Stimulated activated CD8-positive, alpha-beta memory T cell treated with anti-CD3 and anti-CD28 coated beads, Interleukin-7, amount 100 ng/mL, for 4 hours (primary cell): ENCODE measurements around the gene UTY.

Source experiments
- DNase-seq, 2 donors: peaks; one replicate each; pipeline ENCODE4 v3.0.0-alpha.2; 2020; ENCODE audit warnings: low read depth in 2 of 2

UTY gene

DNA sequence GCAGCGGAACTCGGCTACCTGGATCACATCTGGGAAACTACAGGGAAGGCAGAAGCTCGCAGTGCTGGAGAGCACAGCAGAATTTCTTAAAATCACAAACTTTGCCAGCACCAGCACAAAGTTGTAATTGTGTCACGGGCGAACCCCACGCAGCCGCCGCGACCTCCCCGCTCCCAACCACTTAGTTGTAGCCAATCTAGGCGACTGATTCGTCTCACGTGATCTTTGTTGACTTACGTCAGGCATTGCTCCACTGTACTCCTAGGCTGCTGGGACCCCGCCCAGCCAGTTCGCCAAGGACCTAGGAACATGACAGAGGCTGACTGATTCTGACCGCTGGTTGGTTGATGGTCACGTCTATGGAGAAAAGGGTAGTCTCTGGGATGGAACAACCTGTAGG lies at the start of gene UTY:
Gene UTY, minus strand, starts transcription at position 206 of the 400 bp plus-strand sequence. CDS start 368 bp downstream, outside the sequence.
- peak in 1 of 2 donors; percentile 52 for DNase-seq

DNA sequence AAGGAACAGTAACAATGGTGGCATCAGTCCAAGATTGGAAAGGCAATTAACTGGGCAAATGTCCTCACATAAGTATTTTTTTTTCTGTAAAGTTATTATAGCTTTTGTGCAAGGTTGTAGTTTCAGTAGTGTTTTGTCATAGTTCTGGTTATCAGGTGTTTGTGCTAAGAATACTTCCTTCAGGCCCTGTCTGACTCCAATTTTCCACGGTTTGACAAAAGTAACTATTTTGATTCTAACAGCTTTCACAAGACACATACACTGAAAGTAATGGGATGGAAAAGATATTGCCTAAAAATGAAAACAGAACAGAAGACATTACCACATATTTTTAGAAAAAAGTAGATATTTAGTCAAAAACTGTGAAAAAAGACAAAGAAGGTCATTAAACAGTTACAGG lies 40.6 kb upstream of the UTY start:
- DNase-seq: no peak

DNA sequence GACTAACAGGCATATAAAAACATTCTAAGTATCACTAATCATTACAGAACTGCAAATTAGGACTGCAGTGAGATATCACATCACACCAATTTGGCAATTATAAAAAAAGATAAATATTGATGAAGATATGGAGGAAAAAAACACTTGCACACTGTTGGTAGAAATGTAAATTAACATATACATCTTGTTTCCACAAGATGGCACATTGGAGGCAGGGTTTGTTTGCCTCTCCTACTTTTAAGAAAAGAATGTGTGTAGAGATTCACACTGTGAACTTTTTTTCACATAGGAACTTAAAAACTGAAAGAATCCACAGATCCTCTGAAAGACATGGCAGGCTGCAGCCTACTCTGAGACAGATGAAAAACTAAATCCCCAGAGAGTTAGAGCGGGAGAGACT lies 21.4 kb upstream of the UTY start:
- DNase-seq: no peak

DNA sequence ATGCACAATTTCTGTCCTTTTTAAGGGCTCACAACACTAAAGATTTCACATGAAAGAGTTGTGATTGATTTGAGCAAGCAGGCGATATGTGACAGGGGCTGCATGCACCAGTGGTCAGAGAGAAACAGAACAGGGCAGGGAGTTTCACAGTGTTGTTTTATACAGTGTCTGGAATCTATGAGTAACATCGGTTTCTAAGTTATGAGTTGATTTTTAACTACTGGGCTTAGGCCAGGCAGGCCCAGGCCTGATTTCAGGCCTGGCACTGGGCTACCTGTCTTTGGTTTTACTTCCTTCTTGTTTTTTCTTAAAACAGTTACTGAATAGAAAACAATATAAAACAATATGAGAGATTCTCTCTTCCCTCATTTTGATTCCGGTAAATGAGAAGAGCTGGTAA lies 13.9 kb upstream of the UTY start:
- no peak for DNase-seq

DNA sequence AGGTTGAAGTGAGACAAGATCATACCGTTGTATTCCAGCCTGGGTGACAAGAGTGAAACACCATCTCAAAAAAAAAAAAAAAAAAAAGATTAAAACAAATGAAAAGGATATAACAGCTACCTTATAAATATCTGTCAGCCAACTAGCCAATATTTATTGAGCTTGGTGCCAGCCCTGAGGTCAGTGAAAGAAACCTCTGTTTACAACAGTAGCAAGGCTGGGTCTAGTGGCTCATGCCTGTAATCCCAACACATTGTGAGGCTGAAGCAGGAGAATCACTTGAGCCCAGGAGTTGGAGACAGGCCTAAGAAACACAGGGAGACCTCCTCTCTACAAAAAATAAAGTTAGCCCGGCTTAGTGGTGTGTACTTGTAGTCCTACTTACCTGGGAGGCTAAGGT lies 12.6 kb upstream of the UTY start:
- DNase-seq: no peak

DNA sequence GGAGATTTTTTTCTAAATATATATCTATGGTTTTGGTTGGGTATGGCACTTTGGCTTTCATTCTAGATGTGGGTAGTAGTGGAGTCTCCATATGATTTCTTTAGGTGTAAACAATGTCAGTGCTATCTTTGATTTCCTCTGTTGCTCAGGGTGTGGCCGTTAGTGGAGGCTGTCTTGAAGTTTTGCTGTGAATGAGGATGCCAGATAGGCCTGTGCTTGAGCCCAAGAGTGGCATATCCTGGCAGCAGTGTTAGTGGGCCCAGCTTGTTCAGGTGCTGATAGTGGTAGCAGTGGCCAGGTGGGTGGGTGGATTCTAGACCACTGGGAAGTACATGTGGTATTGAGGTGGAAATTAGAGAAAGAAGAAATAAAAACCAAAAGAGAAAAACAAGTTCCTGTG lies 8.9 kb upstream of the UTY start:
- DNase-seq: no peak

DNA sequence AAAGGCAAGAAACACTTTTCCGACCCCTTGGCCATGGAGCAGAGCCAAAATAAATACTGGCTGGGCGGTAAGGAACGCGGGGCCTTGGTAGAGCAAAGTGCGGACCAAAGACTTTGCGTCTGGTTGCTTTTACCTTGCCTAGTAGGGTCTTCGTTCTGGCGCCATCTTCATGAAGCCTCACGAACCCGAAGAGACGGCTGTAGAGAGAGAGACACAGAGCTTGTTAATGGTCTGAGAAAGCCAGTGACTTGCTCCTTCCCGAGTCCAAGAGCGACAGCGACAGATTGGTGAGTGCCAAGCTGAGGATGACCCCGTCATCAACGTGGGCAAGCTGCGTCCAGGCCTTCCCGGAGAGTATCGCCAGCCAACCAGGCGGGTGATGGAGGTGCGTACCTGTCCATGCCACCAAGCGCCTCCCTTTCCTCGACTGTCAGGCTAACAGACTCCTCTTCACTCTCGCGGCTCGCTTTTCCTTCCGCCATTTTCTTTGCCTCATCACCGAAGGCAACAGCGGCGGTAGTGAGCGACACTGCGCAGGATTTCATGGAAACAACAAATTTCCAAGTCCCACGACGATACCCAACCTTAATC lies 617 bp downstream of the UTY start:
- DNase-seq: peak in 1 of 2 donors; percentile 36

DNA sequence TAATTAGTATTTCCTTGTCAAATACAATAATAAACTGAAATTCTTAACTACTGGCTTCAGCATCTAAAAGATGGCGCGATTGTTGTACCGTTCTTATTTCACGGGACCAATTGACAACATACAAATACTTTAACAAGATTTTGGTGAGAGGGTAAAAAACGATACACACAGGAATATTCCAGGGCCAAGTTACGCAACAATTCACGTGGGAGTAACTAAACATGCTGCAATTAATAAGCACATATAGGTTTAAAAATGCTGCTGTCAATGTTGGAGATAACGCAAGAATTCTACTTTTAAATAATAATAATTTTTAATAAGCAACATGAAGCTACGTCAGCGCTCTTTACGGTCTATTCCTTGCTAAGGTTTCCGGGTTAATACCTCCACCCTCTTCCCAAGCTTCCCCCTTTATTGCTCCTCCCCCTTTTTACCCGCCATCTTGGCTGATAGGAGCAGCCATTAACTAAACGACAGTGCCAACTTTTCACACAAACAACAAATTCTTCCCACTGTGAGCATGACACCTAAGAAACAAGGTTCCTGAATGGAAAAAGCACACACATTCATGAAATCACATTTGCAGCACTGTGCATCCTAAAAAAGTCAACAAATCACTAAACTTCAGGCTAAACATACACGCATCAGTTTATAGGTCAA lies 1.6 kb downstream of the UTY start:
- peak in 1 of 2 donors; percentile 26 for DNase-seq

DNA sequence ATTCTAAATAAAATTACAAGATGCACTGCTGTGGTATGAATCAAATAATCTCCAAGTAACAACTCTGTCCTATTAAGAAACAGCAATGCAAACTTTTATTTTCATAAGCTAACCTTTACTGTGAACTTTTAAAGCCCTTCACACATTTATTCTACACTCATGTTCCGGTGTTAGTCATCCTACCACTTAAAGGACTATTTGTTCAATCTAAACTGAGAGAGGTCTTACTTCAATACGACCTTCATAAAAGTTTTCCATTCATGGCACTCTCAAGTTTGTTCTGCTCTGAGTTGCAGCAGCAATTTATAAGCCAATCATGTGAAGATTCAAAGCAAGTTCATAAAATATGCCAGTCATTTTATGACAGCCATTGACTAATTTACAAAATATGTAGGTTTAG lies 4.8 kb downstream of the UTY start:
- DNase-seq: no peak

DNA sequence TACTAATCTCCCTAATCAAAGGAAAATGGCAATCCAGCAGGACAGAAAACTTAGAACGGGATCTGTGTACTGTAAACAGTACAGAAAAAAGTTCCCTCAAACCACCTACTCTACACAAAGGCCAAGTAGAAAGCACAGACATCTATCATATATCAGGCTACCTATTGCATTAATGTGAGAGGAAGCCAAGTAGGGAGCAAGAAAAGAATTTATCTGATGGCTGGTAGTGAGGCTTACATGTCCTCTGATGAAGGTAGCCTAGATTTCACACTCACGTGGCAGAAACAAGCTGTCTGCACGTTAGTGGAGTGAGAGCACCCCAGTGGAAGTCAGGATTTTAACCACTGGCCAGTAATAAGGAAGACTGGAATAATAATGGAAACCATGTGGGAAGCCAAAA lies 28.3 kb downstream of the UTY start:
- no peak for DNase-seq

DNA sequence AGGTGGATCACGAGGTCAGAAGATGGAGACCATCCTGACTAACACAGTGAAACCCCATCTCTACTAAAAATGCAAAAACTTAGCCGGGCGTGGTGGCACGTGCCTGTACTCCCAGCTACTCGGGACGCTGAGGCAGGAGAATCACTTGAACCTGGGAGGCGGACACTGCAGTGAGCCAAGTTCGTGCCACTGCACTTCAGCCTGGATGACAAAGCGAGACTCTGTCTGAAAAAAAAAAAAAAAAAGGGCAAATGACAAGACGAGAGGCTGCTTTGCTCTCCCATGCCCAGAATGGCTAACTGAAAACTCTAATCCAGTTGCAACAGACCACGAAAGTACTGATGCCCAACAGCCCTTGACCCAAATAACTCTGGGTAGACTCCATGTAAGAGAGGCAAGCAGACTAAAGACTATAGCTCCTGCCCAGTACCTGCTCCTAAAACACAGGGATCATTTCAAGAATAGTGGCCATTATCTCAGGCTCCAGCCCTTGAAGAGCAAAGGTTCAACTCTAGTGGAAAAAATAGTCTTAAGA lies 29.2 kb downstream of the UTY start:
- DNase-seq: no peak

DNA sequence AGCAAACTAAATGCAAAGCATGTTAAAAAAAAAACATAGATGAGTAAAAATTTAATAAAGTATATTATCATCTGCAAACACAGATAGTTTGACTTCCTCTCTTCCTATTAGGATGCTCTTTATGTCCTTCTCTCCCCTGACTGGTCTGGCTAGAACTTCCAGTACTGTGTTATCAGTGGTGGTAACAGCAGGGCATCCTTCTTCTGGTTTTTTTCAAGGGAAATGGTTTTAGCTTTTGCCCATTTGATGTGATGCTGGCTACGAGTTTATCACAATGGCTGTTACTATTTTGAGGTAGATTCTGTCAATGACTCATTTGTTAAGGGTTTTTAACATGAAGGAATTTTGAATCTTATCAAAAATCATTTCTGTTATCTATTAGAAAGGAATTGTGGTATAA lies 34.3 kb downstream of the UTY start:
- DNase-seq: no peak

DNA sequence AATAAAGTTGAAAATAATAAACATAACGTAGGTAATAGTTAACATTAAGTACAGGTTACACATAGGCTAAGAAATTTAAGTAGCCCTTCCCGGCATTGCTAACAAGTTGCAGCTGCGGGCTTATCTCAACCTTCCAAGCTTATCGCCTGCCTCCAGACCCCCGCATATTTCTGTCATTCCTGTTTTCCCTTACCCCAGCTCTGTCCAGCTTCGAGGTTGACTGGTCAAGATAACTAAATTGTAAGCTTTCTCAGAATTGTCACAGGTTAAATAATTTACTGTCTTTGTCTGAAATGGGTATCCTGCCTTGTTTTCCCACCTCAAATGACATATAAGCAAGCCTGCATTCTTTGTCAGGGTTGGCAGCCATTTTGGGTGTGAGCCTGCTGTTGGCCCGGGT lies 36.7 kb downstream of the UTY start:
- no peak for DNase-seq

DNA sequence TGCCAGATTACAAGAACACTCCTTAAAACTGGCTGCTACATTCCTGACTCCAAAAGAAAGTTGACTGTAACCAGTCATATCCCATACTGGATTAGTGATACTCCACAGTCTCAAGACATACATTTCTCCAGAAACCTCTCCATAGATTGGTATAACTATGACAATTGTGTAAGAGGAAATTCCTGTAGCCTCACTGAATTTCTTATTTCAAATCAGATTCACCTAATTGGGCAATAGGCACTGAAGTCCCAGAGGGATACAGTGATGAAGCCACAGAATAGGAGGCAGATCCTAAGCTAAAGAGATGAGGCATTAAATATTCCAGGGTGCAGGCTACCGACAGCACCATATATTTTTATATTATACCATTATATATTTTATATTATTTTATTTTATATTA lies 39.0 kb downstream of the UTY start:
- no peak for DNase-seq

DNA sequence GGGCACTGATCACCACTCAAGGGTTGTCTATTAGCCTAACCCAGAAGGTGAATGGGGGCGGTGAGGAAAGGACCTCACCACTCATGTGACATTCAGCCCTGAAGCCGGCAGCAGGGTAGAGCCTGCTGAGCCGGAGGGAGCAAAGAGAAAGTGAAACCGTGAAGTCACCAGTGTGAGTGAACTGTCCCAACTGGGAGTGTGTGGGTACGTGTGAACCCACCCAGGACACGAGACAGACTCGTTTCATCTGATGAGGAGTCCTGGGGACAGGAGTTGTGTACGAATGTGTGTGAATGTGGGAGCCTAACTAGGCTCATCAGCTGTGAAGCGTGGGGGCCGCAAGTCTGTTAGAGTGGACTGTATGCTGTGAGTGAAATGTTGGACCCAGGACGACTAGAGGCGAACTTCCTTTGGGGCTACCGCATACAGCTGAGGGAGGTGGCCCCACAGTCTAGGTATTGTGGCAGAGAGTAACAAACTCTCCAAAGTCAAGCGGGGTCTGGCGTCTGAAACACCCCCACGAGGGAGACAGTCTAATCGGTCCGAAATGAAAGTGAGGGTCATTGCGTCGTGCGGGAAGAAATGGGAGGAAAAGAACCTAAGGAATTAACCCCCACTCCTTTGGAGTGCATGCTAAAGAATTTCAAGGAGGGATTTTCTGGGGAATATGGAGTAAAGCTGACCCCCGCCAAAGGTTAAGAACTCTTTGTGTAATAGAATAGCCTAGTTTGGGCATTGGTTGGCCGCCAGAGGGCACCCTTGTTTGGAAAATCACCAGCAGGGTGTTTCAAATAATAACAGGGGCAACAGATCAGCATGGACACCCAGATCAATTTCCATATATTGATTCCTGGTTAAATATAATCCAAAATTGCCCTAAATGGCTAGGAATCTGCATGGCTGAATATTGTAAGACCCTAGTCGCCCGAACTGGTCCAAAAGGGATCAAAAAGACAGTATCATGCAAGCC lies 43.6 kb downstream of the UTY start:
- DNase-seq: peak in 1 of 2 donors; percentile 41

DNA sequence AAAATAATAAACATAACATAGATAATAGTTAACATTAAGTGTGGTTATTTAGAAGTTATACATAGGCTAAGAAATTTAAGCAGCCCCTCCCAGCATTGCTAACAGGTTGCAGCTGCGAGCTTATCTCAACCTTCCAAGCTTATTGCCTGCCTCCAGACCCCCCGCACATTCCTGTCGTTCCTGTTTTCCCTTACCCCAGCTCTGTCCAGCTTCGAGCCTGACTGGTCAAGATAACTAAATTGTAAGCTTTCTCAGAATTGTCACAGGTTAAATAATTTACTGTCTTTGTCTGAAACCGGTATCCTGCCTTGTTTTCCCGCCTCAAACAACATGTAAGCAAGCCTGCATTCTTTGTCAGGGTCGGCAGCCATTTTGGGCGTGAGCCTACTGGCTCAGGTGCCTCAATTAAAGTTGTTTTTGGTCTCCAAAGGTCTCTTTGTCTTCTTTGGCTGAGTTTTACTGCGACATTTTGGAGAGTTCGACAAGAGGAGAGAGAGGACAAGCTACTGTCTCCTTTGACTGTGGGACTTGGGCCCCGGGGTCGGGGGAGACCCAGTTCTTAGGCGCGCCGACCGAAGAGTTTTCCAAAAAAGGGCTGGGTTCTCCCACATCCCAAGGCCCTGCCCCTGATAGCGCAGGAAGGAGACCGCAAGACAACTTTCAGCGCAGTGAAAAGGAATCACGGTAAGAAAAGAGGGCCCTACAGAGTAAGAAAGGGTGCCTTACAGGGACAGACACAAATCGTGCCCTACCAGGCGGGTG lies 44.4 kb downstream of the UTY start:
- no peak for DNase-seq

DNA sequence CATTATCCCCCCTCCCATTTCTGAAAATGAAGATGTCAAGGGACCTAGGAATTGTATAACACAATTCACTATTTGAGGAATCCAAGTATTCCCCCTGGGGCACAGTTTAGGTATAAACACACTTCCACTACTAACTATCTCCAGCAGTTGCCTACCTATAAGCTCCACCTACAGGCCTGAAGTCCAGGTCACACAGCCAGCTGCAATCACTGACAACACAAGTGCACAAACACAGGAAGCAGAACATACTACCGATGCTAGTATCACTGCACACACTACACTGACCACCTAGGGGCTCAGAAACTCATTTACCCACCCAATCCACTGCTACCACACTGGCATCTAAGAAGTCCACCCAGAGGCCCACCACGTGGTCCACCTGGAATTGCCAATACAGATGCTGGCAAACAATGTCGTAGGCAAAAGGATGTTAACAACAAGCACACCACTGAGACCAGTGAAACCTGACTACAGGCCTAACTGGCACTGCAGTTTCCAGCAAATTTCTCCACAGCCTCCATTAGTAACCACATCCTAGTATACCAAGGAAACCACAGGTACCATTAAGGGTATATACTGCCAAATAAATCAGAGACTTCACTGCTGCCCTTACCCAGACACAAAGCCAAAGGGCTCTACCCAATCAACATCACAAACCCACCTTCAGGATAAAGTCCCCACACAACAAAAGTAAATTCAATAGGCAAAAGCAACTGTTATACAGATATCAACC lies 47.4 kb downstream of the UTY start:
- no peak for DNase-seq

DNA sequence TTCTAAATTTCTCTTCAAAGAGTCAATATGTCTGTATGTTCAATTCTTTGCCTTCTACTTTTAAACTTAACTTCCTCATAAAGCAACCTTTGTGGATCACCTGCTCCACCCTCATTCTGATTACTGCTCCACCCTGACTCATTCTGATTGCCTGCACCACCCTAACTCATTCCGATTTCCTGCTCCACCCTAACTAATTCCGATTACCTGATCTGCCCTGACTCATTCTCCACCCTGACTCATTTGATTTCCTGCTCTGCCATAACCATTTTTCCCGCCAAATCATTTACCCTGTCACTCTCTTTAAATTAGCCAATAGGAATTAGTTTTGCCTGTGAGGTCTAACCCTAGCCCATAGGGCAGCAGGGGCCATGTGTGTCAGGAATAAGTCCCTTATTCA lies 50.3 kb downstream of the UTY start:
- no peak for DNase-seq

DNA sequence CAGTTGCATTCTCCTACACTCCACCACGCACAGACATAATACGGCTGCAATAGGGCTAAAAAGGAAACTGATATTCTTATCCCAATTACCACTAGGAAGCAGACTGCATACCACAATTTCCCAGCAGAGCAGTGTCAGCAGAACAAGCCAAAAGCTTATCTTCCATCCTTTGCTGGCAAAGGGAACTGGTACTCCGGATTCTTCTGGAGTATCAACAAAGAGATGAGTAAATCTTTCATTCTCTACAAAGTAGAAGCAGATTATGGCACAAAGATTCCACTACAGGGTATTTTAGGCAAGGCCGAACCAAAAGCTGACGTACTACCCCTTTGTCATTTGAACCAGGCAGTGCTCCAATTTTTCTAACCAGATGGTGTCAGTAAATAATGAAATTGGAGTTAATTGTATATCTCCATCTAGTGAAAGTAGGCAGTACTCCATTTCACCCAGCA lies 56.5 kb downstream of the UTY start:
- no peak for DNase-seq

DNA sequence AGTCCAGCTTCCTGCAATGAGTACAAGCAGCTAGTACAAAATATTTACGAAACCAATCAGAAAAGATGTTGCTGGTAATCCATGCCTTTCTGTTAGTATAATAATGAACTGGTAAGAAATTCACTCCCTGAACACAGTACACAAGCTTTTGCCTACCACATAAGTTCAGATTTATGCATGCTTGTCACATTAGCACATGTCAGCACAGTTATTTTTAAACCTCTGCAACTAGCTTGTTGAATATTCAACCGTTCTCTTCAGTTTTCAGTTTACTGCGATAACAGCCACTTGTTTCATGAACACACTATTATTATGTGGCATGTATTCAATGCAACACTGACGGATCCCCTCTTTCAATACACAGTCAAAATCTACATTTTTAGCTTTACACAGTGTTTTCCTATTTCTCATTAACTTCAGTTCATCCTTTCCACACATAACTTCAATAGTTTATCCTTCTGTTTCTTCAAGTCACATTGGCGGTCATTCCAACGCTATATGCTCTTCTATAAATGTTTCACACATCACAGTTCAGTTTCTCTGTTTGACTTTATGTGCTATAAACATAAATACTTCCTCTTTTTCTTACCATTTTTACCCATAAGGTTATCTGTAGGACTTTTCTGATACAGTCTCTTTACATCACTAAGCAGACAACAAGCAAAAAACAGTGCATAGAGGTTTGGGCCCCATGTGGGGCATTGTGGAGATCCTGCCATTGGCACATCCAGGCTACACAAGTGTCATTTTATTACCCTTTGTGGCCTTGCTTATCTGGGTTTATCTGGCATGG lies 62.8 kb downstream of the UTY start:
- DNase-seq: no peak
